IMR-90 (cell line): ENCODE data around the gene SORCS1. TPM values are rescaled to one million over a fixed set of nuclear protein-coding genes. Genes with fewer than 3 reads are reported as not detected.

ENCODE experiments used
- ATAC-seq: fragments of 200-7000 bp; cut with Tn5 transposase; 2 replicates; pipeline ENCODE4 v1.9.1; 2020; ENCODE audit warnings: low read depth, mild to moderate bottlenecking, moderate library complexity
- BruUV-seq: library from RNA; stranded (reverse); fragments of 400-500 nt; replicated peaks from 2 replicates; lab custom pipeline; 2021; lab: Mats Ljungman, UMichigan
- CTCF ChIA-PET: fragments of 300-600 bp; formaldehyde crosslinking; extraction: SDS; loops from one replicate; lab custom pipeline; 2021; ENCODE audit warnings: antibody characterized with exemption; lab: Yijun Ruan, JAX
- POLR2A ChIA-PET: fragments of 300-600 bp; sonication (Branson Sonifier 250); formaldehyde crosslinking; loops from one replicate; lab custom pipeline; 2022; ENCODE audit warnings: antibody characterized with exemption; ENCODE audit not compliant: unreplicated experiment; lab: Charles Lee
- DNase-seq: peaks from one replicate; pipeline ENCODE4 v3.0.0; 2013
- H2AFZ ChIP-seq: replicated peaks from 2 replicates; pipeline ENCODE3; 2013; ENCODE audit warnings: low read length, mild to moderate bottlenecking; ENCODE audit not compliant: poor library complexity
- H2AK5ac ChIP-seq: 2 replicates; pipeline ENCODE4 v1.6.1; 2013; ENCODE audit warnings: low read depth, low read length, inconsistent platforms
- H2AK9ac ChIP-seq: replicated peaks from 2 replicates; pipeline ENCODE3; 2013; ENCODE audit warnings: mild to moderate bottlenecking, low read depth, low read length, moderate library complexity; ENCODE audit not compliant: poor library complexity
- H2BK120ac ChIP-seq: 2 replicates; pipeline ENCODE4 v1.6.1; 2013; ENCODE audit warnings: low read depth, low read length, inconsistent platforms
- H2BK15ac ChIP-seq: 3 replicates; pipeline ENCODE4 v1.6.1; 2013; ENCODE audit warnings: low read depth, low read length, inconsistent platforms
- H2BK20ac ChIP-seq: 2 replicates; pipeline ENCODE4 v1.6.1; 2013; ENCODE audit warnings: low read depth, mild to moderate bottlenecking, inconsistent platforms, low read length, moderate library complexity
- H2BK5ac ChIP-seq: 2 replicates; pipeline ENCODE4 v1.6.1; 2013; ENCODE audit warnings: mild to moderate bottlenecking, low read depth, low read length, inconsistent platforms; ENCODE audit not compliant: poor library complexity, severe bottlenecking
- H3K14ac ChIP-seq: replicated peaks from 2 replicates; pipeline ENCODE4 v1.6.1; 2013; ENCODE audit warnings: low read depth, low read length, inconsistent platforms
- H3K18ac ChIP-seq: 2 replicates; pipeline ENCODE4 v1.6.1; 2013; ENCODE audit warnings: low read depth, low read length, control low read depth
- H3K23ac ChIP-seq: 2 replicates; pipeline ENCODE4 v1.6.1; 2013; ENCODE audit warnings: low read depth, low read length, inconsistent platforms
- H3K27ac ChIP-seq: 2 replicates; pipeline ENCODE4 v1.5.1; 2013; ENCODE audit warnings: mild to moderate bottlenecking, control low read depth, low read length; ENCODE audit not compliant: insufficient read depth
- H3K27me3 ChIP-seq: 2 replicates; pipeline ENCODE4 v1.6.1; 2013; ENCODE audit warnings: low read length; ENCODE audit not compliant: control insufficient read depth, insufficient read depth
- H3K36me3 ChIP-seq: 2 replicates; pipeline ENCODE4 v1.6.1; 2013; ENCODE audit warnings: low read length, mixed read lengths; ENCODE audit not compliant: control insufficient read depth, insufficient read depth
- H3K4ac ChIP-seq: 2 replicates; pipeline ENCODE4 v1.6.1; 2013; ENCODE audit warnings: low read depth, low read length, inconsistent platforms
- H3K4me1 ChIP-seq: 2 replicates; pipeline ENCODE4 v1.6.1; 2013; ENCODE audit warnings: low read length, mixed read lengths; ENCODE audit not compliant: control insufficient read depth, insufficient read depth
- H3K4me2 ChIP-seq: 2 replicates; pipeline ENCODE4 v1.6.1; 2013; ENCODE audit warnings: low read depth, mild to moderate bottlenecking, control low read depth, low read length, moderate library complexity
- H3K4me3 ChIP-seq: 2 replicates; pipeline ENCODE4 v1.5.1; 2013; ENCODE audit warnings: low read depth, mild to moderate bottlenecking, control low read depth, low read length, moderate library complexity; ENCODE audit not compliant: insufficient read depth
- H3K56ac ChIP-seq: 2 replicates; pipeline ENCODE4 v1.6.1; 2013; ENCODE audit warnings: low read length, inconsistent platforms; ENCODE audit not compliant: insufficient read depth; ENCODE audit errors: extremely low read depth
- H3K79me1 ChIP-seq, 2 experiments: 2 replicates each; pipeline ENCODE4 v1.6.1; 2013; ENCODE audit warnings: low read length in 2 of 2, inconsistent platforms in 1 of 2, low read depth in 1 of 2
- H3K9ac ChIP-seq: 2 replicates; pipeline ENCODE4 v1.6.1; 2013; ENCODE audit warnings: low read depth, low read length, control low read depth
- H3K9me1 ChIP-seq: 2 replicates; pipeline ENCODE4 v1.6.1; 2013; ENCODE audit warnings: low read length, inconsistent platforms; ENCODE audit not compliant: insufficient read depth
- H3K9me3 ChIP-seq: 2 replicates; pipeline ENCODE4 v1.6.1; 2013; ENCODE audit warnings: low read length; ENCODE audit not compliant: control insufficient read depth, insufficient read depth
- H4K20me1 ChIP-seq: 2 replicates; pipeline ENCODE4 v1.6.1; 2013; ENCODE audit warnings: low read length, inconsistent platforms; ENCODE audit not compliant: insufficient read depth
- H4K5ac ChIP-seq: 2 replicates; pipeline ENCODE4 v1.6.1; 2013; ENCODE audit warnings: mild to moderate bottlenecking, low read depth, low read length, control low read depth
- H4K8ac ChIP-seq, 2 experiments: 2 replicates each; pipeline ENCODE4 v1.6.1; 2013; ENCODE audit warnings: low read depth in 2 of 2, low read length in 2 of 2, control low read depth in 1 of 2, inconsistent platforms in 1 of 2
- H4K91ac ChIP-seq: 2 replicates; pipeline ENCODE4 v1.6.1; 2013; ENCODE audit warnings: low read depth, low read length, inconsistent platforms; ENCODE audit not compliant: insufficient read depth
- BHLHE40 ChIP-seq: fragments of 150-350 bp; IDR thresholded peaks from 2 replicates; pipeline ENCODE4 v1.6.1; 2016; ENCODE audit warnings: mild to moderate bottlenecking, low read depth, low read length
- CEBPB ChIP-seq: IDR thresholded peaks from 2 replicates; pipeline ENCODE4 v1.6.1; 2012; ENCODE audit warnings: low read depth, low read length, improper control_type of control experiment
- CHD1 ChIP-seq: IDR thresholded peaks from 2 replicates; pipeline ENCODE4 v1.6.1; 2012; ENCODE audit warnings: low read depth, low read length, improper control_type of control experiment
- FOS ChIP-seq: fragments of 150-350 bp; IDR thresholded peaks from 2 replicates; pipeline ENCODE4 v1.6.1; 2016; ENCODE audit warnings: low read depth, low read length
- NFE2L2 ChIP-seq: fragments of 150-350 bp; IDR thresholded peaks from 2 replicates; pipeline ENCODE4 v1.6.1; 2016; ENCODE audit warnings: low read depth, mild to moderate bottlenecking, low read length
- POLR2A ChIP-seq: IDR thresholded peaks from 2 replicates; pipeline ENCODE4 v1.6.1; 2012; ENCODE audit warnings: mild to moderate bottlenecking, low read depth, low read length
- RFX5 ChIP-seq: IDR thresholded peaks from 2 replicates; pipeline ENCODE4 v1.8.0; 2012; ENCODE audit warnings: low read depth, mild to moderate bottlenecking, low read length, moderate library complexity
- USF2 ChIP-seq: fragments of 150-350 bp; IDR thresholded peaks from 2 replicates; pipeline ENCODE4 v1.6.1; 2017; ENCODE audit warnings: mild to moderate bottlenecking, antibody characterized with exemption, low read length, low read depth
- WGBS, 2 experiments: methylation state at CpG; one replicate each; pipeline versions ENCODE4 v1.1.5 to v1.1.7; 2013; ENCODE audit warnings: missing lambda C conversion rate in 2 of 2; ENCODE audit not compliant: insufficient read length in 1 of 2; ENCODE audit errors: extremely low coverage in 2 of 2; 5-methylcytosine and 5-hydroxymethylcytosine counted together
- dilution Hi-C: fragments of 300-500 bp; cut with HindIII; formaldehyde crosslinking; loops from one replicate; pipeline ENCODE4 v1.14.3; 2018; ENCODE audit warnings: low sequenced_read_pairs; ENCODE audit not compliant: unreplicated experiment
- in situ Hi-C: fragments of 300-500 bp; cut with MboI; formaldehyde crosslinking; loops from 3 replicates; pipeline ENCODE4 v1.14.3; 2019; ENCODE audit warnings: low sequenced_read_pairs, inconsistent platforms, mixed read lengths
- intact Hi-C: fragments of 100-400 bp; cut with micrococcal nuclease; formaldehyde crosslinking; loops from 2 replicates; pipeline ENCODE4 v1.10.0; 2022
- polyA plus RNA-seq, 3 experiments: library from polyadenylated mRNA; depleted of rRNA; stranded (reverse); fragments of >200 nt; gene quantifications; 2 replicates each; pipeline ENCODE4 v1.2.3, GENCODE V29; 2012; ENCODE audit warnings: low replicate concordance in 1 of 3
- total RNA-seq: library from RNA; depleted of rRNA; stranded (reverse); fragments of >200 nt; gene quantifications from 2 replicates; pipeline ENCODE4 v1.2.3, GENCODE V29; 2012

Gene SORCS1
- total and polyA plus RNA-seq, 2 of the 4 experiments (the other 2 are of a cell fraction): under 0.01 TPM; not detected in 1

GRCh38 chr10:106757521-106757920 lies 407.0 kb downstream of the SORCS1 start:
- Histone ChIP-seq H2BK20ac (no peak overlapping the region), H3K14ac (no peak overlapping the region), H3K27ac (no peak overlapping the region), H2AK9ac (no peak overlapping the region), H3K36me3 (no peaks in the 10 kb centered on the region), H3K9me3 (peaks cover 8% of the 10 kb centered on the region), H3K4me1 (no peaks in the 10 kb centered on the region), H4K5ac (no peak overlapping the region), H3K18ac (no peak overlapping the region), H3K9me1 (no peaks in the 10 kb centered on the region), H2AK5ac (no peak overlapping the region), H3K23ac (no peak overlapping the region), H4K91ac (no peak overlapping the region), H3K56ac (no peak overlapping the region), H2AFZ (no peak overlapping the region), H3K9ac (no peak overlapping the region), H3K4me2 (no peak overlapping the region), H3K4ac (no peak overlapping the region), H2BK120ac (no peak overlapping the region), H2BK15ac (no peak overlapping the region), H3K27me3 (no peaks in the 10 kb centered on the region), H3K4me3 (no peak overlapping the region), H3K79me1 (no peaks in the 10 kb centered on the region), H4K20me1 (no peaks in the 10 kb centered on the region), H2BK5ac (no peak overlapping the region), H4K8ac (no peak overlapping the region)
- ChIA-PET POLR2A (no interaction called here), CTCF (no interaction called here)
- dilution Hi-C loops: no loop called here
- ATAC-seq (no peak), DNase-seq (no peak)
- intact Hi-C loops: no loop called here
- BruUV-seq: no TSS peak
- WGBS, 2 experiments: 20% methylated on average over 1 of the region's 3 CpGs; no CpG with 5 or more reads in 1 of the 2 experiments
- in situ Hi-C loops: no loop called here
- TF ChIP-seq CHD1: no peak
- TF ChIP-seq USF2: no peak
- TF ChIP-seq CEBPB: no peak
- no peak for TF ChIP-seq RFX5
- TF ChIP-seq NFE2L2: no peak
- no peak for TF ChIP-seq BHLHE40
- TF ChIP-seq FOS: no peak
- TF ChIP-seq POLR2A: no peak
